Mammary epithelial cell (primary cell): ENCODE measurements around the gene ACOD1.

Source experiments
- EZH2 ChIP-seq: IDR thresholded peaks from 2 replicates; pipeline ENCODE4 v1.6.1; 2012; ENCODE audit warnings: low read length, inconsistent platforms, borderline replicate concordance
- TF ChIP-seq, protein P1 (sequence below), 2 donors: IDR thresholded peaks in 1 of 2; conservative IDR thresholded peaks in 1 of 2; 2 replicates each; pipeline ENCODE4 v1.5.1; 2011 to 2012; ENCODE audit warnings: inconsistent platforms in 2 of 2, low read length in 2 of 2, mild to moderate bottlenecking in 2 of 2, control low read depth in 1 of 2, low read depth in 1 of 2; ENCODE audit not compliant: insufficient read depth in 1 of 2; ENCODE audit errors: extremely low read depth in 1 of 2

DNA sequence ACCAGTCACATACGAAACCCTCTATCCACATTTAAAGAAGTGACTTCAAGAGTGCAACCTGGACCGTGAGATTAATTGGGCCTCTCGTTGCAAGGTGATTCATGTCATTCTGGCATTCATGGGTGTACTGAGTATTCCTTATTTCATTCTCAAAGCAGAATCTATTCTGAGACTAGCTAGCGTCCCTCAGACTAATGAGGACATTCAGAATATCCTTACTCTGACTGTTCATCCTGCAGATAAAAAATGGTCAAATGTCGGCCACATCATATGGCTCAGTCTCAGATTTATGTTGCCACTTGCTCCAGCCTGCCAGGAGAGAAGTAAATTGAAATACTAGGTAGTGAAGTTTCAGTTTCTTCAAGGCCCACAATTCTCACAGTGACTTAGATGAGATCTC lies 7.3 kb downstream of the ACOD1 start:
- TF ChIP-seq, protein P1, sequence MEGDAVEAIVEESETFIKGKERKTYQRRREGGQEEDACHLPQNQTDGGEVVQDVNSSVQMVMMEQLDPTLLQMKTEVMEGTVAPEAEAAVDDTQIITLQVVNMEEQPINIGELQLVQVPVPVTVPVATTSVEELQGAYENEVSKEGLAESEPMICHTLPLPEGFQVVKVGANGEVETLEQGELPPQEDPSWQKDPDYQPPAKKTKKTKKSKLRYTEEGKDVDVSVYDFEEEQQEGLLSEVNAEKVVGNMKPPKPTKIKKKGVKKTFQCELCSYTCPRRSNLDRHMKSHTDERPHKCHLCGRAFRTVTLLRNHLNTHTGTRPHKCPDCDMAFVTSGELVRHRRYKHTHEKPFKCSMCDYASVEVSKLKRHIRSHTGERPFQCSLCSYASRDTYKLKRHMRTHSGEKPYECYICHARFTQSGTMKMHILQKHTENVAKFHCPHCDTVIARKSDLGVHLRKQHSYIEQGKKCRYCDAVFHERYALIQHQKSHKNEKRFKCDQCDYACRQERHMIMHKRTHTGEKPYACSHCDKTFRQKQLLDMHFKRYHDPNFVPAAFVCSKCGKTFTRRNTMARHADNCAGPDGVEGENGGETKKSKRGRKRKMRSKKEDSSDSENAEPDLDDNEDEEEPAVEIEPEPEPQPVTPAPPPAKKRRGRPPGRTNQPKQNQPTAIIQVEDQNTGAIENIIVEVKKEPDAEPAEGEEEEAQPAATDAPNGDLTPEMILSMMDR (conservative IDR thresholded peaks at IDR 0.05 in 1 of 2, IDR thresholded peaks at IDR 0.05 in 1 of 2; ENCODE audit: extremely low read depth in 1 of 2, insufficient read depth in 1 of 2, low read depth in 1 of 2, low read length in 2 of 2), result no peak
- TF ChIP-seq EZH2, result no peak
